Tongue (tissue), 2 donors: Measurements from ENCODE around the gene NFASC. TPM values are rescaled to one million over a fixed set of nuclear protein-coding genes. Genes with fewer than 3 reads are reported as not detected.

Experiments
- DNase-seq: peaks from one replicate; pipeline ENCODE4 v3.0.0-alpha.2; 2015
- total RNA-seq: library from RNA; depleted of rRNA; stranded (reverse); fragments of >200 nt; gene quantifications from one replicate; pipeline ENCODE4 v1.2.3, GENCODE V29; 2014

NFASC gene
- total RNA-seq, 1 donor from 2014 or later: 4.4 TPM

DNA sequence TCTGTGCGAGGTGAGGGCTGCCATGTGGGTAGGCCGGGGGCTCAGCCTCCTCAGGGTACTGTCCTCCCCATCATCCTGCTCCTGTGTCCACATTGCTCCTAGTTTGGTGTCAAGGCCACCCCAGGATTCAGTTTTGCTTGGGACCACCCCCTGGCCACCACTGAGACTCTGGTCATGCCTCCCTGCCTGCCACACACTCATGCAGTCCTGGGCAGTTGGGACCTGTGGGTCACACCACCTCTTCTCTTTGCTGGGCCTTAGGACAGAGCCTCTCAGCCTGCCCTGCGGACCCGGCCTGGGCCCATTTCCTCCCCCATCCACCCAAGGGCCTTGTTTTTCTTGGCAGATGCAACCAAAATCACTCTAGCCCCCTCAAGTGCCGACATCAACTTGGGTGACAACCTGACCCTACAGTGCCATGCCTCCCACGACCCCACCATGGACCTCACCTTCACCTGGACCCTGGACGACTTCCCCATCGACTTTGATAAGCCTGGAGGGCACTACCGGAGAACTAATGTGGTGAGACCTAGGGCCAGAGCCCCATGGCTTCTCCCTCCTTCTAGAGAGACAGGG, 194.2 kb downstream of the NFASC start:
- DNase-seq: no peak

DNA sequence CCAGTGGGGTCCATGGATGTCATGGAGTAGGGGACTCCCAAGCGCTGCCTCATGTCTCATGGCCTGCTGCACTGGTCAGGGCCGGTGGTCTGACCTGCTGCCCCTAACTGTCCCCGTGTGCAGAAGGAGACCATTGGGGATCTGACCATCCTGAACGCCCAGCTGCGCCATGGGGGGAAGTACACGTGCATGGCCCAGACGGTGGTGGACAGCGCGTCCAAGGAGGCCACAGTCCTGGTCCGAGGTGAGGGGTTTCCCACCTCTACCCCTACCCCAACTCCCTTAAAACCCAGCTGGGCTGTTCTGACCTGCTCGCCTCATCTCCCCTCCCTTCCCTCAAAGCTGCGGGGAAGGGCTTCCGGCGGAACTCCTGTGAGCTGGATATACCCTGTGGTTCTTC, 195.0 kb downstream of the NFASC start:
- no peak for DNase-seq

DNA sequence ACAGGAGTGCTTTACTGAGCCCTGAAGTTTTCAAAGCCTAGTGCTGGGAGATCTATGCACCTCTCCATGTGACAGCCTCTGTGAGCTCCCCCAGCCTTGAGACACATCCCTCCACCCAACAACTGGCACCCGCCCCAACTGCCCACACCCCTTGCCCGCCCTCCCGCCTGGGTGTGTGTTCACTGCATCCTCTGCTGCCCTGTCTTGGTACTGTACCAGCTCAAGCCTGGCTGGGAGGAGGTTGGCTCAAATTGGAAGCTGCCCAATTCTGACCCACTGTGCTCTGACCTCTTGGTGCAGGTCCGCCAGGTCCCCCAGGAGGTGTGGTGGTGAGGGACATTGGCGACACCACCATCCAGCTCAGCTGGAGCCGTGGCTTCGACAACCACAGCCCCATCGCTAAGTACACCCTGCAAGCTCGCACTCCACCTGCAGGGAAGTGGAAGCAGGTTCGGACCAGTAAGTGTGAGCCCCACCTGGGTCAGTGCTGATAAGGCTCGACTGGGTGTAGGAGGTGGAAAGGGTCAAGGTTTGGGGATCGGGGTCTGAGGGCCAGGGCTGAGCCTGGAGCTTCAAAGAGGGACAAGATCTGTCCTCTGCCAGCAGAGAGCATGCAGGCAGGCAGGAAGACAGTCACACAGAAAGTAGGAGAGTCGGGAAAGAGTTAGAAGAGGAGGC, 195.6 kb downstream of the NFASC start:
- no peak for DNase-seq

DNA sequence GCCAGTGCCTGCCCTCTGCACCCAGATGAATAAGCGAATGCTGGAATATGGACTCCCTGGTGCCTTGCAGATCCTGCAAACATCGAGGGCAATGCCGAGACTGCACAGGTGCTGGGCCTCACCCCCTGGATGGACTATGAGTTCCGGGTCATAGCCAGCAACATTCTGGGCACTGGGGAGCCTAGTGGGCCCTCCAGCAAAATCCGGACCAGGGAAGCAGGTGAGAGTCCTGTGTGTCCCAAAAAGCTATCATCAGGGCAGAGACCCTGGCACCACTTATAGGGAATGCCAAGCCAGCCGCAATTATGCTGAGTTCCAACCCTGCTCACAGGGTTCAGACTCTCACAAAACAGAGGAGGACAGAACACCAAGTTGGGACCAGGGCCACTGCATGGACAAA, 196.4 kb downstream of the NFASC start:
- no peak for DNase-seq

- DNase-seq: no peak
Measured at GRCh38 chr1:205068001-205068400, 197.3 kb downstream of the NFASC start.

DNA sequence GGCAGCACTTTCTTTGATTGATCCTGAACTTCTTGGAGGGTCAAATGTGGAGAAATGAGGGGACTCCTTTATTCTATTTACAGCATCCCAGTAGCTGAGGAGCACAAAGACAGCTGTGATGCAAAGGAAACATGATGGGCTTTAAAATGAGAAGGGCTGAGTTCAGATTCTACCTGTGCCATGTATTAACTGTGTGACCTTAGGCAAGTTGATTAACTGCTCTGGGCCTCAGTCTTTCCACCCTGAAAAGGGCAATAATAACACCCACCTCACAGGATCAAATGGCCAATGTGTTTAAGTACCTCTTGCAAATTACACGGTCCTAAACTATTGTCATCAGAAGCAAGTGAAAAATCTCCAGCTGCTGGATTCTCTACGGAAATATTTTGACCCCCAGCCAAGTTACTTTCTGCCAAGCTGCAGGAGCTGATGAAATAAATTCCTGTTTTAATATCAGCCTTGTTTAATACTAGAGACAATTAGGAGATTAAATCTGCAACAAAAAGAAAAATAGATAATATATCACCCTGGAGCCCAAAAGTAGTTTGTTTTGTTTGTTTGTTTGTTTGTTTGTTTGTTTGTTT, 197.9 kb downstream of the NFASC start:
- DNase-seq: no peak

DNA sequence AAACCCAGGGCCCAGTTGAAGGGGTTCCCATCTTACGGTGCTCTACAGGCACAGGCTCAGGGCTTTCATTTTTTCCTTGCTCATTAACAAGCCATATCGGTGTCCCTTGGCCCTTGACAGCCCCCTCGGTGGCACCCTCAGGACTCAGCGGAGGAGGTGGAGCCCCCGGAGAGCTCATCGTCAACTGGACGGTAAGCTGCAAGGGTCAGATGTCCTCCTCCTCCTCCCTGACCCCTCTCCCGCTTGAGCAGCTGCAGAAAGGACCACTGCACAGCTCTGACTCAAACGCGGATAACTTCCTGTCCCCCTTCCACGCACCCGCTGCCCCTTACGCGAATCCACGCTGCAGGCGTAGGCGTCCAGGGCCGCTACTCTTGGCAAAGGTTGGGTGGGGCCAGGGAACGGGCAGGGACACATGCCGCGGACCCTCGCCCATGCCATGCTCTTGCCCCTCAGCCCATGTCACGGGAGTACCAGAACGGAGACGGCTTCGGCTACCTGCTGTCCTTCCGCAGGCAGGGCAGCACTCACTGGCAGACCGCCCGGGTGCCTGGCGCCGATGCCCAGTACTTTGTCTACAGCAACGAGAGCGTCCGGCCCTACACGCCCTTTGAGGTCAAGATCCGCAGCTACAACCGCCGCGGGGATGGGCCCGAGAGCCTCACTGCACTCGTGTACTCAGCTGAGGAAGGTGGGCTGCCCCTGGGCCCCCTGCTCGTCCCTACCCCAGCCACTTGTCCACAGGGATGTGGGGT, 198.9 kb downstream of the NFASC start:
- DNase-seq: no peak

DNA sequence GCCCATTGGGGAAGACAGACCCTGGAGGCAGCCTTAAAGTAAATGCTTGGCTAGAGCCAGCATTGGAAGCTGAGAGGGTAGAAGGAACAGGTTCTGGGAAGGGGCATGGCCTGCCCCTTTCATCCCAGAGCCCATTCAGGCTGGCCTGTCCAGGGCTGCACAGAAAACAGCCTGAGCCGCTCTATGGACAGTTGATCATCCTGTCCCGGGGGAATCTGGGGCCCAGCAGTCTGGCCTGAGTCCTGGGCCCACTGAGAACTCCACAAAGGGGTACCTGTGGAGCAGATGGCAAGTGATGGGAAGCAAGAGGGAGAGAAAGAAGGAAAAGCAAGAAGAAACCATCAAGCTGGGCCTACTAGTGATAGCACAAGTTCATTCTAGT, 200.4 kb downstream of the NFASC start:
- no peak for DNase-seq

DNA sequence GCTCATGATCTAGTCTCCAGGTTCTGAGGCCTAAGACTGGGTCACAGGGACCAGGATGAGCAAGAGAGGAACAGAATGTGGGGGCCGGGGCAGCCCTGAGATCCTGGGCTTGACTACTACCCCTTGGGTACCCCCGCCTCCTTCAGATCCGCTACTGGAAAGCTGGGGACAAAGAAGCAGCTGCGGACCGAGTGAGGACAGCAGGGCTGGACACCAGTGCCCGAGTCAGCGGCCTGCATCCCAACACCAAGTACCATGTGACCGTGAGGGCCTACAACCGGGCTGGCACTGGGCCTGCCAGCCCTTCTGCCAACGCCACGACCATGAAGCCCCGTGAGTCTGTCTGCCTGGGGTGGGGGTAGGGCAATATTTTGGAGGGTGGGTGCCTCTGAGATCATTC, 201.1 kb downstream of the NFASC start:
- DNase-seq: no peak

- DNase-seq: no peak
Measured at GRCh38 chr1:205072286-205072685, 201.6 kb downstream of the NFASC start.

Other genes starting within 250 kb of the NFASC start
- 1.5 TPM for gene LRRN2, start 185.1 kb upstream of the NFASC start, total RNA-seq
- 3.1 TPM for gene CNTN2, start 172.3 kb downstream of the NFASC start, total RNA-seq
- 0.72 TPM for gene TMEM81, start 213.6 kb downstream of the NFASC start, total RNA-seq